Bronchial epithelial cell (primary cell): Measurements from ENCODE around the gene IL9. TPM values are rescaled to one million over a fixed set of nuclear protein-coding genes. Genes with fewer than 3 reads are reported as not detected.

ENCODE experiments used
- DNase-seq: peaks from one replicate; pipeline ENCODE4 v3.0.0-alpha.2; 2010; ENCODE audit warnings: low read depth
- FAIRE-seq: peaks from 2 replicates; lab custom pipeline; 2011; peaks lifted over from hg19 to GRCh38; lab: Jason Lieb, UNC
- H3K27me3 ChIP-seq: 2 replicates; pipeline ENCODE4 v1.5.1; 2011; ENCODE audit warnings: low read length; ENCODE audit not compliant: control insufficient read depth, insufficient read depth
- H3K36me3 ChIP-seq: 2 replicates; pipeline ENCODE4 v1.5.1; 2011; ENCODE audit warnings: low read length; ENCODE audit not compliant: control insufficient read depth, insufficient read depth
- H3K4me3 ChIP-seq: 2 replicates; pipeline ENCODE4 v1.5.1; 2011; ENCODE audit warnings: mild to moderate bottlenecking, low read depth, low read length, control low read depth
- total RNA-seq: library from RNA; depleted of rRNA; stranded (reverse); fragments of >200 nt; gene quantifications from 2 replicates; pipeline ENCODE4 v1.2.1, GENCODE V29; 2014
- TF ChIP-seq, protein P1 (sequence below): IDR thresholded peaks from 2 replicates; pipeline ENCODE4 v1.5.1; 2011; ENCODE audit warnings: mild to moderate bottlenecking, moderate library complexity, low read length, control low read depth, inconsistent platforms; ENCODE audit not compliant: insufficient read depth, severe bottlenecking

The IL9 gene
- total RNA-seq, 1 donor from 2014 or later = not detected

DNA sequence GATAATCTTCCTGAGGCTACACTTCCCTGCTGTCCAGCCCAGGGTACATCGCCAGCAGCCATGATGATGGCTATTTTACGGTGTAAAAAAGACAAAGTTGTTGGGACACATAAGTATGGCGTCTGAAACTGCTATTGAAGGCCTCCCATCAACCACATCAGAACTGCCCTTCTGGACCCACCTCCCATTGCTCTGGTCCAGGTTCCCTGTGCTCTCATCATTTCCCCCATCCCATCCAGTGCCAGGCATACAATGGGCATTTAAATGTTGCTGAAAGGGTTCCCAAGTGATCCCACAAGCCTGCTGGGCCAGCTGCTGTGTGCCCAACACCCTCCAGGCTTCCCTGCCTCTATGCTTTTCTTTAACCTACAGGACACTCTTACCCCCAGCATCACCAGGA is 10.6 kb downstream of the IL9 start:
- H3K4me3 ChIP-seq = no peak overlapping the region
- no peak for DNase-seq

DNA sequence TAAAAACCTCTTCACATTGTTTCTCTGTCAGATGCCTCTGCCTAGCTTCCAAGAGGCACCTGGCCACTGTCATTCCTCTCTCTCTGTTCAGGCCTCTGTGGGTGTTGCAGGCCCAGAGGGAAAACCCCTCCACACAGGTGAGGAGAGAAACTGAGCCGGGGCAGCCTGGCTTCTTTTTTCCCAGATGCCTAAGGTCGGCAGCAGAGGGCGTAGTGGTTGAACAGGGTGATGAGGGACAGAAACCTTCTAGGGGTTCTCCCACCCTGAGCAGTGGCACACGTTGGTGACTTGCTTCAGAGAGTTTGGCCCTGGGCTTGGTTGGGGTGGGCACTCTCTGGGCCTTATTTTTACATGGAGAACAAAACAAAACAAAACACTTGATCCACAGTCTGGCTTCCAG is 12.2 kb downstream of the IL9 start:
- TF ChIP-seq, protein P1, sequence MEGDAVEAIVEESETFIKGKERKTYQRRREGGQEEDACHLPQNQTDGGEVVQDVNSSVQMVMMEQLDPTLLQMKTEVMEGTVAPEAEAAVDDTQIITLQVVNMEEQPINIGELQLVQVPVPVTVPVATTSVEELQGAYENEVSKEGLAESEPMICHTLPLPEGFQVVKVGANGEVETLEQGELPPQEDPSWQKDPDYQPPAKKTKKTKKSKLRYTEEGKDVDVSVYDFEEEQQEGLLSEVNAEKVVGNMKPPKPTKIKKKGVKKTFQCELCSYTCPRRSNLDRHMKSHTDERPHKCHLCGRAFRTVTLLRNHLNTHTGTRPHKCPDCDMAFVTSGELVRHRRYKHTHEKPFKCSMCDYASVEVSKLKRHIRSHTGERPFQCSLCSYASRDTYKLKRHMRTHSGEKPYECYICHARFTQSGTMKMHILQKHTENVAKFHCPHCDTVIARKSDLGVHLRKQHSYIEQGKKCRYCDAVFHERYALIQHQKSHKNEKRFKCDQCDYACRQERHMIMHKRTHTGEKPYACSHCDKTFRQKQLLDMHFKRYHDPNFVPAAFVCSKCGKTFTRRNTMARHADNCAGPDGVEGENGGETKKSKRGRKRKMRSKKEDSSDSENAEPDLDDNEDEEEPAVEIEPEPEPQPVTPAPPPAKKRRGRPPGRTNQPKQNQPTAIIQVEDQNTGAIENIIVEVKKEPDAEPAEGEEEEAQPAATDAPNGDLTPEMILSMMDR = peak; percentile 29
- DNase-seq = no peak
- Histone ChIP-seq H3K36me3 (no peaks in the 10 kb centered on the region), H3K27me3 (peaks cover 2% of the 10 kb centered on the region), H3K4me3 (no peak overlapping the region)
- no peak for FAIRE-seq

More for the DNA sequence above, 10.6 kb downstream of the IL9 start:
- Histone ChIP-seq H3K27me3 (peaks cover 2% of the 10 kb centered on the region), H3K36me3 (no peaks in the 10 kb centered on the region)
- TF ChIP-seq, protein P1 = no peak
- FAIRE-seq = no peak

DNA sequence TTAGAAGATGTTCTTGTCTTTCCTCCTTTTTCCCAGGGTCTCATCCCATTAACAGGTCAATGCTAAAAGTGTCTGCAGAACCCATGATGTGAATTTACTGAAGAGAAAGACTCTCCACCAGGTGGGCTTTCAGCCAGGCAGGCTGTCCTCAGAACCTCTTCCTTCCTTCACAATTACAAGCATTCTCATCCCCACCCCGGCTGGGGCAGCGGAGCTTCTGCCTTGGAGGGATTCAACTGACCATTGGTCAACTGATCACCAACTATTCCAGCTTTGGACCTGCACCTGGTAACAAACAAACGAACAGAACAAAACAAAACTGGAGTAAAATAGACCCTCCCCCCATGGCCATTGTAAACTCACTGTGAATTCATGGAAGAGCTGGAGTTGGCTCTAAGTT is 12.6 kb downstream of the IL9 start:
- H3K4me3 ChIP-seq = no peak overlapping the region
- DNase-seq (no peak), FAIRE-seq (no peak)
- H3K27me3 ChIP-seq = peaks cover 2% of the 10 kb centered on the region
- TF ChIP-seq, protein P1 = no peak
- H3K36me3 ChIP-seq = no peaks in the 10 kb centered on the region

DNA sequence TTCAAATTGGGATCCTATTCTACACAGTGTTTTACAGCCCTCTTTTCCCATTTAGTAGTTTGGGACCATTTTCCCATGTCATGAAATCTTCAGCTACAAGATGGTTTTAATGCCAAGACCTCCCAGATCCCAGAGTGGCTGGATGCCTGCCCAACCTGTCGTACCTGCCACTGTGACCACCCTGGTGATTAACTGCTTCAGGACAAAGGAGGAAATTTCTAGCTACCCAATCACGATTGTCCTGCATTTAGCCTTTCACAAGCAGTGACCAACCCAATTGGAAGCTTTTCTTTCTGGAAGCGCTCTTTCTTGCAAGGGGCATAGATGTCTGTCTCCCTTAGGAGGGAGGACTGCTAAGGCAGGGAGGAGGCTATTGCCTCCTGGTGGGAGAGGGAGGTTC is 13.8 kb downstream of the IL9 start:
- FAIRE-seq = peak; percentile 47
- no peaks in the 10 kb centered on the region for H3K36me3 ChIP-seq
- H3K4me3 ChIP-seq = no peak overlapping the region
- H3K27me3 ChIP-seq = peaks cover 5% of the 10 kb centered on the region
- no peak for DNase-seq
- TF ChIP-seq, protein P1 = no peak

DNA sequence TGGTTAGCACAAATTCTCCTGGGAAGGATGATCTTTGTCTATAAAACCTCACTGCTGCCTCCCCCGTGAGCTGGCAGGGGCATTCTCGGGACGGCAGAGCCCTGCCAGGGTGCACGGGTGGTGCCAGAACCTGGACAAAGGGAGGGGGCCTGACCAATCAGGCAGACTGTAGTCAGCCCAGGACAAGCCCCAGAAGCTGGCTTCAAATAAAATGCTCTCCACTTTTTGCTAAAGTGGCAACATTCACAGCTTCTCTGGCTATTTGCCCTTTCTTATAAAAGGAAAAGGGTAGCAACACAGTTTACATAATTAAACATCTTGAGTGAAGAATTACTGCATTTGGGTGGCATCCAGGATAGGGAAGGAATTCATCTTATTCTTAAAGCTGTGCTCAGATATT is 14.4 kb downstream of the IL9 start:
- TF ChIP-seq, protein P1 = no peak
- FAIRE-seq (no peak), DNase-seq (no peak)
- no peaks in the 10 kb centered on the region for H3K36me3 ChIP-seq
- H3K27me3 ChIP-seq = peaks cover 5% of the 10 kb centered on the region
- no peak overlapping the region for H3K4me3 ChIP-seq

DNA sequence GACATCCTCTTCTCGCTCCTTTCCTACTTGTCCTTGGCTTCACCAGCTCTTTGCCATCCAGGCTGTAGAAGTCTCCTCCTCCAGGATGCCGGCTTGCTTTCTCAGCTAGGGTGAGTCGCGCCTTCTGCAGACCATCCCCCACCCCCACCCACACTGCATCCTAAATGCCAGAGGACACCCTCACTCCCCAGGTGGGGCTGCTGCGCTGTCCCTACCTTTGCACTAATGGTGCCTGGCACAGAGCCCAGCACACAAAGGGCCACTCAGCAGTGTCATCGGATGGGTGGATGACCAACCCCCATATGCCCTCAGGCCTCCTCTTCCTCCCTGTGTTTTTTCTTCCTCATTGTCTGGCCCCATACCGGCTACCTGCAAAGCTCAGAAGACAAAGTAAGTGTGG is 14.8 kb downstream of the IL9 start:
- H3K27me3 ChIP-seq = peaks cover 5% of the 10 kb centered on the region
- TF ChIP-seq, protein P1 = no peak
- DNase-seq = peak; percentile 43
- no peak for FAIRE-seq
- H3K36me3 ChIP-seq = no peaks in the 10 kb centered on the region
- H3K4me3 ChIP-seq = no peak overlapping the region
